NK-92 treated with Interleukin-12 subunit alpha and Interleukin-12 subunit beta, amount 100 ng/mL, for 24 hours (cell line): Measurements from ENCODE around the gene GJA3.

Experiments
- DNase-seq: peaks from one replicate; lab custom pipeline; 2025; lab: John Stamatoyannopoulos, UW

GJA3 gene

GRCh38 chr13:20127562-20128458 lies 33.0 kb downstream of the GJA3 start:
- DNase-seq = no peak

GRCh38 chr13:20127262-20127561 lies 33.6 kb downstream of the GJA3 start:
- DNase-seq = no peak

- DNase-seq = no peak
Measured at GRCh38 chr13:20126541-20127261, 34.2 kb downstream of the GJA3 start.

GRCh38 chr13:20125783-20126165 lies 35.1 kb downstream of the GJA3 start:
- no peak for DNase-seq

GRCh38 chr13:20125129-20125782 lies 35.6 kb downstream of the GJA3 start:
- DNase-seq = no peak

GRCh38 chr13:20124303-20124702 lies 36.5 kb downstream of the GJA3 start:
- DNase-seq = no peak

- no peak for DNase-seq
Measured at GRCh38 chr13:20121159-20121525, 39.7 kb downstream of the GJA3 start.

GRCh38 chr13:20119960-20120359 lies 40.9 kb downstream of the GJA3 start:
- DNase-seq = no peak

GRCh38 chr13:20118268-20119140 lies 42.3 kb downstream of the GJA3 start:
- no peak for DNase-seq

GRCh38 chr13:20116213-20116612 lies 44.6 kb downstream of the GJA3 start:
- DNase-seq = no peak

GRCh38 chr13:20114066-20114610 lies 46.7 kb downstream of the GJA3 start:
- DNase-seq = no peak

GRCh38 chr13:20109037-20109436 lies 51.8 kb downstream of the GJA3 start:
- DNase-seq = no peak

- no peak for DNase-seq
Measured at GRCh38 chr13:20106742-20107141, 54.1 kb downstream of the GJA3 start.

GRCh38 chr13:20105161-20105689 lies 55.6 kb downstream of the GJA3 start:
- no peak for DNase-seq

GRCh38 chr13:20102525-20103180 lies 58.2 kb downstream of the GJA3 start:
- DNase-seq = no peak

GRCh38 chr13:20101467-20102316 lies 59.2 kb downstream of the GJA3 start:
- no peak for DNase-seq

- DNase-seq = no peak
Measured at GRCh38 chr13:20099319-20099718, 61.5 kb downstream of the GJA3 start.

- no peak for DNase-seq
Measured at GRCh38 chr13:20093951-20094350, 66.9 kb downstream of the GJA3 start.

- DNase-seq = no peak
Measured at GRCh38 chr13:20090349-20090748, 70.5 kb downstream of the GJA3 start.
